Upper lobe of left lung (tissue), 4 donors: ENCODE results near the gene MCAM.

Experiments used
- POLR2A ChIP-seq, 4 donors: fragments of 450-650 bp; IDR thresholded peaks; one replicate each; pipeline ENCODE4 v1.5.1; 2016 to 2017; ENCODE audit warnings: antibody characterized with exemption in 4 of 4, mild to moderate bottlenecking in 2 of 4
- TF ChIP-seq, protein P1 (sequence below), 6 experiments: fragments of 450-650 bp in 4 of 6; fragments of 200-600 bp in 2 of 6; sonication (generic) in 2 of 6; IDR thresholded peaks; one replicate each; pipeline ENCODE4 v1.5.1; 2016 to 2019; ENCODE audit warnings: antibody characterized with exemption in 6 of 6

DNA sequence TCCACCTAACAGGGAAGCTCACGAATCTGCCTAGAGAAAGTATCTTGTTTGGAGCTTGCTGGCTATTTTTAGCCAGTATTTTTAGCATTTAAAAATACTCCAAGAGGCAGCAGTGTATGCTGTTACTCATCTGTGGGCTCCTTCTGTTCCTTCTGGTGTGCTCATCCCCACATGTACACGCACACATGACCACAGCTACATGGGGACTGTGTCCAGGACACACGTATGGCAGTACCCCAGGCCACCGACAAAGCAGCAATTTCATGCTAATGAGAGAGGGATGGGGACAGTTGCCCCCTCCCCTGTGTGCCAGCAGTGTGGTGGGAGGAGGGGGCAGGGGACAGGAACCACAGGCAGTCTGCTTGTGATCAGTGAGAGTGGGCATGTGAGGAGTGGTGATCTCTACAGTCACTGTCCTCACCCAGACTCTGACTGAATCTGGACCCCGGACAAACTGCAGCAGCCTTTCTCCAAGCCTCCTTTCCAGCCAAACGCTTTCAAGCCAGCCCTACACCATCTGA lies 48.2 kb upstream of the MCAM start:
- TF ChIP-seq, protein P1, sequence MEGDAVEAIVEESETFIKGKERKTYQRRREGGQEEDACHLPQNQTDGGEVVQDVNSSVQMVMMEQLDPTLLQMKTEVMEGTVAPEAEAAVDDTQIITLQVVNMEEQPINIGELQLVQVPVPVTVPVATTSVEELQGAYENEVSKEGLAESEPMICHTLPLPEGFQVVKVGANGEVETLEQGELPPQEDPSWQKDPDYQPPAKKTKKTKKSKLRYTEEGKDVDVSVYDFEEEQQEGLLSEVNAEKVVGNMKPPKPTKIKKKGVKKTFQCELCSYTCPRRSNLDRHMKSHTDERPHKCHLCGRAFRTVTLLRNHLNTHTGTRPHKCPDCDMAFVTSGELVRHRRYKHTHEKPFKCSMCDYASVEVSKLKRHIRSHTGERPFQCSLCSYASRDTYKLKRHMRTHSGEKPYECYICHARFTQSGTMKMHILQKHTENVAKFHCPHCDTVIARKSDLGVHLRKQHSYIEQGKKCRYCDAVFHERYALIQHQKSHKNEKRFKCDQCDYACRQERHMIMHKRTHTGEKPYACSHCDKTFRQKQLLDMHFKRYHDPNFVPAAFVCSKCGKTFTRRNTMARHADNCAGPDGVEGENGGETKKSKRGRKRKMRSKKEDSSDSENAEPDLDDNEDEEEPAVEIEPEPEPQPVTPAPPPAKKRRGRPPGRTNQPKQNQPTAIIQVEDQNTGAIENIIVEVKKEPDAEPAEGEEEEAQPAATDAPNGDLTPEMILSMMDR (IDR thresholded peaks at IDR 0.05): no peak
- no peak for TF ChIP-seq POLR2A (IDR thresholded peaks at IDR 0.05)
